HUDEP-2 (cell line): ENCODE results near the gene MBOAT1.
"Not testable (repeated sequence)": the region's sequence is repeated elsewhere in the genome, so short reads cannot be mapped to it uniquely, and the experiment has no call there.

ENCODE experiments used
- DNase-seq, 76 experiments: peaks; one replicate each; lab custom pipeline; 2025; ENCODE audit not compliant: unreplicated experiment in 76 of 76; lab: John Stamatoyannopoulos, UW

The MBOAT1 gene

GRCh38 chr6:20212392-20213111 lies at the start of gene MBOAT1:
Gene MBOAT1 (minus strand): TSS chr6:20212469. CDS start chr6:20212234, 235 bp downstream.
- peak in 75 of 76 experiments; percentile 57 to 96 (median 91) for DNase-seq

- DNase-seq = no peak
These were observed 49.4 kb upstream of the MBOAT1 start for GRCh38 chr6:20261685-20262084.

GRCh38 chr6:20260360-20260759 lies 48.1 kb upstream of the MBOAT1 start:
- DNase-seq = no peak

GRCh38 chr6:20259316-20260049 lies 47.2 kb upstream of the MBOAT1 start:
- no peak for DNase-seq

- DNase-seq = no peak
These were observed 43.2 kb upstream of the MBOAT1 start for GRCh38 chr6:20255428-20255827.

- DNase-seq = no peak
These were observed 42.0 kb upstream of the MBOAT1 start for GRCh38 chr6:20254295-20254694.

GRCh38 chr6:20253021-20253420 lies 40.8 kb upstream of the MBOAT1 start:
- DNase-seq = no peak

- peak in 18 of 76 experiments; percentile 4 to 44 (median 26) for DNase-seq
These were observed 40.0 kb upstream of the MBOAT1 start for GRCh38 chr6:20252311-20252710.

- DNase-seq = no peak
These were observed 39.3 kb upstream of the MBOAT1 start for GRCh38 chr6:20251525-20251924.

- DNase-seq = peak in 1 of 76 experiments; percentile 9
These were observed 33.9 kb upstream of the MBOAT1 start for GRCh38 chr6:20246125-20246524.

- not testable (repeated sequence) for DNase-seq
These were observed 32.8 kb upstream of the MBOAT1 start for GRCh38 chr6:20244807-20245681.

- DNase-seq = no peak
These were observed 31.0 kb upstream of the MBOAT1 start for GRCh38 chr6:20243288-20243687.

- no peak for DNase-seq
These were observed 30.1 kb upstream of the MBOAT1 start for GRCh38 chr6:20242397-20242796.

GRCh38 chr6:20241102-20241501 lies 28.8 kb upstream of the MBOAT1 start:
- no peak for DNase-seq

- no peak for DNase-seq
These were observed 26.7 kb upstream of the MBOAT1 start for GRCh38 chr6:20238688-20239587.

GRCh38 chr6:20237677-20238460 lies 25.6 kb upstream of the MBOAT1 start:
- no peak for DNase-seq

GRCh38 chr6:20236909-20237600 lies 24.8 kb upstream of the MBOAT1 start:
- DNase-seq = no peak

GRCh38 chr6:20236344-20236743 lies 24.1 kb upstream of the MBOAT1 start:
- DNase-seq = no peak

- DNase-seq = peak in 2 of 76 experiments; percentile 6 to 32
These were observed 22.8 kb upstream of the MBOAT1 start for GRCh38 chr6:20235041-20235440.
